ENCODE results near the gene INS. TPM values are rescaled to one million over a fixed set of nuclear protein-coding genes. Genes with fewer than 3 reads are reported as not detected.

The INS gene
- polyA plus RNA-seq, 12 donors: not detected

DNA sequence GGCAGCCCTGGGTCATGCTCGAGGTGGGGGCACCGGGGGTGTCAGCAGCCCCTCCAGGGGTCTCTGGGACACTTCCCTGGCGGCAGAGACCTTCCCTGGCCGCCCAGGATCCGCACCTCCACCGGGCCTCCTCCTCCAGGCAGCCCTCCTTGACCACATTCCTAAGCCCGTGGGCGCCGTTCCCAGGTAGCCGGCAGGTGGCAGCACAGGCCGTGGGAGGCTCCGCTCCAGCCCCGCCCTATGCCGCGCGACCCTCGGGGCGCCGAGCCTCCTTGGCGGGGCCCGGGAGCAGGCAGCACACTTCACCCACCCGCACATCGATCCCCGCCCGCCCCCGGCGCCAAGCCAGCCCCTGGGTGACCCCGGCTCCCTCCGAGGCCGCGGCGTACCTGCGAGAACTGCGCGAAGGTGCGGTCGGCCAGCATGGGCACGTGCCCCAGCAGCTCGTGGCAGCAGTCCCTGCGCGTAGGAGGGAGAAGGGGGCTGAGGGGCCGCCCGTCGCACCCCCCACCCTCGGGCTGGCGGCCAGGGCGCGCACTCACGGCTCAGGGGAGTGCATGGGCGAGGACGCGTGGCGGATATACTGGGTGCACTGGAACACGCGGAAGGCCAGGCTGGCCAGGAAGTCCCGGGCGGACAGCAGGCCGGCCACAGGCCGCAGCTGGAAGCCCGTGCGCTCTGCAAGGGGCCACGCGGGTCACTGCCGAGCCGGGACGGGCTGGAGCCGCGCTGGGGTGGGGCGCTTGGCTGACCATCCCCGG lies 5.3 kb upstream of the INS start:
- DNase-seq: no peak

DNA sequence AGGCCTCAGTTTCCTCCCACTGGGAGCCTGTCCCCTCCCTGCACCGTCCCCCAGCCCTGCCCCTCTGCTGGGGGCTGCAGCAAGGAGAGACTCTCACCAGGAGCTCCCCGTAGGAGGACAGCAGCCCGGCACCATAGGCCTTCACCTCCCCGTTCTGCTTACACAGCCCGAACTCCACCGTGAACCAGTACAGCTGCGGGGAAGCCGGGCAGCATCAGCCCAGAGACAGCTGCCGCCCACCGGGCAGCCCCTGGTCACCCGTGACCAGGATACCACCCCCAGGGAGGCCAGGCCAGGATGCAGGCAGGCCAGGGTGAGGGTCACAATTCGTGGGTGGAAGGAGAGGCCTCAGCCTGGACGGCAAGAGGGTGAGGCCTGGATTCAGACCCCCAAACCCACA lies 4.6 kb upstream of the INS start:
- no peak for DNase-seq

DNA sequence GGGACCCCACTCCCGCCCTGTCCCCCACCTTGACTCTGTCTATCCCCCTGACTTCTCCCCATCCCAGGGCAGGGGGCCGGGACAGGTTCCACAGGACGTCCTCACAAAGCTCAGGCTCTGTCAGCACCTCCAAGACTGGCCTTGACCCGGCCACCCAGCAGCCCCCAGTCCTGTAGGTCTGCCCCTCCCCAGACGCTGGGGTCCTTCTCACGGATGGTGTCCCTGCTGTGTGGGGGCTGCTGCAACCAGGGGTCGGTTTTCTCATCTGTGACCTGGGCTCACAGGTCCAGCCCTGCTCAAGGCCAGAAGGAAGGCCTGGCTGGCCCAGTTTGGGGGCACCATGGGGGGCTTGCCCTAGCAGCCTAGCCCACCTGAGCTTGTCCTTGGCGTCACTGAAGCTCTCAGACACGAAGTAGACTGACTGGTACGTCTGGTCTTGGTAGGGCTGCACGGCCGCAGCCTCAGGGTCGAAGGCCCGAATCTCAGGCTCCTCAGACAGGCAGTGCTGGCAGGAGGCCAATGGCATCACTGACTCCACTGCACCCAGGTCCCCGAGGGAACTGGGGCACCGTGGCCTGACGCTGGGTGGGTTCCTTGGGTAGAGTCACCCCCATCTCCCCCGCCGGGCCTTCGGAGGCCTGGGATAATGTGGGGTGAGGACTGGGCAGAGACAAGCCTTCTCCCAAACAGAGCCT lies 4.0 kb upstream of the INS start:
- no peak for DNase-seq

DNA sequence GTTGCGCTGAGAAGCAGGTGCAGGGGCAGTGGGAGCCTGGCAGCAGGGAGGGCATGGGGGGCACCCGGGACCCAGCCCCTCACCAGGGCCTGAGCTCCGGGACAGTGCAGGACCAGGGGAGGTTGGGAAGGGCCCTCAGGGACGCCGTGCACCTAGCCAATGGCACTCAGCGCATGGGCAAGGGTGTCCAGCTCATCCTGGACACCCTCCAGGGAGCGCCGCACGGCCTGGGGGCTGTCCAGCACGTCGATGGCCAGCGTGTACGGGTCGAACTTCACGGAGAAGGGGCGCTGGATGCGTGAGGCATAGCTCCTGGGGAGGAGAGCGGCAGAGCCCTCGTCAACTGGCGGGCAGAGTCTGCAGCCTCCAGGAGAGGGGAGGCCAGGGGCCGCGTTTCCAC lies 3.1 kb upstream of the INS start:
- no peak for DNase-seq

DNA sequence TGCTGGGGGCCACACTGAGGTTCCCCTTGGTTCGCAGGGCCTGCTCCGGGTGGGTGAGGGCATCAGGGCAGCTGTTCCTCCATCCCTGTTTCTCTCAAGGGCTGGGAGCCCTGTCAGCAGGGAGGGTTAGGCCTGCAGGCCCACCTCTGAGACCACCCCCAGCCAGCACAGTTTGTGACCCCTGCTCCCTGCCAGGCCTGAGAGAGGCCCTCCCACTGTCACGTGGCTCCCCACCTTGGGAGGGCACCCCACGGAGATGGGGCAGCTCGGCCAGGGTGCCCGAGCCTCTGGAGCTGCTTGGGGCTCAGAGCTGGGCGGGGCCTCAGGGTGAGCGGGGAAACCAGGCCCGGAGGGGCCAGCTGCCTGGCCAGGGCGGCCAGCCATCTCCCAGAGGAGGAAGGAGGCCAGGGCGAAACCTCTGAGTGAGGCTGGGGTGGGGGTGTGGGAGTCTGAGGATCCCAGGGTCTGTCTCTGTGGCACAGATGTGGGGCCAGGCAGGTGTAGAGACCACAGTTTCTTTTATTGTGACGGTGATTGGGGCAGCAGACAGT lies 2.5 kb upstream of the INS start:
- DNase-seq: no peak

DNA sequence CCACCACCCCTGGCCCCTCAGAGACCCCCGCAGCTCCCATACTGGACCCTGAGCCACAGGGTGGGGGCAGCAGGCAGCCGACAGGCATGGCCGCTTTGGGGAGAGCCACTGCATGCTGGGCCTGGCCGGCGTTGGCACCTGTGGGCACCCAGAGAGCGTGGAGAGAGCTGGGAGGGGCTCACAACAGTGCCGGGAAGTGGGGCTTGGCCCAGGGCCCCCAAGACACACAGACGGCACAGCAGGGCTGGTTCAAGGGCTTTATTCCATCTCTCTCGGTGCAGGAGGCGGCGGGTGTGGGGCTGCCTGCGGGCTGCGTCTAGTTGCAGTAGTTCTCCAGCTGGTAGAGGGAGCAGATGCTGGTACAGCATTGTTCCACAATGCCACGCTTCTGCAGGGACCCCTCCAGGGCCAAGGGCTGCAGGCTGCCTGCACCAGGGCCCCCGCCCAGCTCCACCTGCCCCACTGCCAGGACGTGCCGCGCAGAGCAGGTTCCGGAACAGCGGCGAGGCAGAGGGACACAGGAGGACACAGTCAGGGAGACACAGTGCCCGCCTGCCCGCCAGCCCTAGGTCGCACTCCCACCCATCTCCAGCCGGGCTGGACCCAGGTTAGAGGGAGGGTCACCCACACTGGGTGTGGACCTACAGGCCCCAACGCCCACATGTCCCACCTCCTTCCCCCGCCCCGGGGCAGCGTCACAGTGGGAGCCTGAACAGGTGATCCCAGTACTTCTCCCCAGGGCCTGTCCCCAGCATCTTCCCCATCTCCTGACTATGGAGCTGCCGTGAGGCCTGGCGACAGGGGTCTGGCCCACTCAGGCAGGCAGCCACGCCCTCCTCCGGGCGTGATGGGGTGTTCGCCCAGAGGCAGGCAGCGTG lies 1.2 kb downstream of the INS start:
- no peak for DNase-seq

DNA sequence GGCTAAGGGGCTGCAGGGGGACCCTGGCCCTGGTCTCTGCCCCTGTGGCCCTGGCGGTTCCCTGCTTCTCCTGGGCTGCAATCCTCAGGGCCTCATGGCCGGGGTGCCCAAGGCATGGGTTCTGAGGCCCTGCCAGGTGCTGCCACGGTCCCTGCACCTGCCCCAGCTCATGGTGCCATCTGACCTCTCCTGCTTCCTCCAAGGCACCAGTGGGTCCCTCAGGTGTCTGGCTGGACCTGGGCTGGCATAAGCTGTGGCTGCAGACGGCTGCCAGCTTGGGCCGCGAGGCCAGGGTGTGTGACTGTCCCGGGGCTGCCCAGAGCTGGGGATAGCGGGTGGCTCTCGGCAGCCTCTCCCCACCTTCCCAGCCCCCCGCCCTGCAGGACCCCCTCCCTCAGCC lies 2.0 kb downstream of the INS start:
- DNase-seq: no peak

DNA sequence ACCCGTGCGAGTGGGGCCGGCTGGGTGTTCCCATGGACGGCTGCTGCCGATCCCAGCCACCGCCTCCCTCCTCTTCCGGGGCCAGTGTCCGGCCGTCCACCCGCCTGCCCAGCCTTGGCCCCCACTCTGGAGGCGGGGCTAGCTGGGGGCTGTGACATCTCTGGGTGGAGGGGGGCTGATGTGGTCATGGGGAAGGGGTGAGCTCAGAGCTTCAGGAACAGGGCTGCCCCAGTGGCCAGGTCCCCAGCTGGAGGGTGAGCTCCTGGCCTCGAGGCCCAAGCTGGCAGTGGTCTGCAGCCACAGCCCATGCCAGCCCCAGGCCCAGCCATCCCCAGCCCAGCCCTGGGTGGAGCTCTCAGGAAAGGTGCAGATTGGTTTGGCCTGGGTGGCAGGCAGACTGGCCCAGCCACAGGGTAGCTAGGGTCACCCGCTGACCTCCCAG lies 2.7 kb downstream of the INS start:
- DNase-seq: no peak

DNA sequence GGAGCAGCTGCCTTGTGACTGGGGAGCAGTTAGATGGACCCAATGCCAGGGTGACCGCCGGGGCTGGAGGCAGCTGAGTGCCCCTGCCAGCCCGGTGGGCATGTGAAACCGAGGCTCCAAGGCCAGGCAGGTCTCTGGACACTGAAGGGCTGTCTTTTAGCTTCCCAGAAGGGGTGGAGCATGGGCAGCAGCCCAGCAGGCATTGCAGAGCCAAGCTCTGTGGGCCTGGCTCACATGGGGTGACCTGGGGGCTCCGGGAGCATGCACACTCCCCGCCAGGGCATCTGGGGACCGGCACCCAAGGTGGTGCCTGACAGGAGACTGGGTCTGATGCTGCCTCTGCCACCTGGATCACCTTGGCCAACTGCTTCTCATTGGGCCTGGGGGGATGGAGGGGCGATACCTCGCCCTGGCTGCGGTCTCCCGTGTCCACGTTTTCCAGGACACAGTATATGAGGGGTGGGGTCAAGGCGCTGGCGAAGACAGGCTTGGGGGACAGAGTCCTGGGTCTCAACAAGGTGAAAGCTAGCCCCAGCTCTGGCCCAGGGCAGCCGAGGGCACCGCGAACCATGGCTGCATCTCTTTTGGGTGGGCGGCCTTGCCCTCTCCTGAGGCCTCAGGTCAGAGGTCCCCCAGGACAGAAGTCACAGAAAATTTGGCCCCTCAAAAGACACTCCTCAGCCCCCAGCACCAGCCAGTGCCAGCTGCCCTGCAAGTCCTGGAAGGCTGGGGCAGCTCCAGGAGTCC lies 3.5 kb downstream of the INS start:
- DNase-seq: no peak

DNA sequence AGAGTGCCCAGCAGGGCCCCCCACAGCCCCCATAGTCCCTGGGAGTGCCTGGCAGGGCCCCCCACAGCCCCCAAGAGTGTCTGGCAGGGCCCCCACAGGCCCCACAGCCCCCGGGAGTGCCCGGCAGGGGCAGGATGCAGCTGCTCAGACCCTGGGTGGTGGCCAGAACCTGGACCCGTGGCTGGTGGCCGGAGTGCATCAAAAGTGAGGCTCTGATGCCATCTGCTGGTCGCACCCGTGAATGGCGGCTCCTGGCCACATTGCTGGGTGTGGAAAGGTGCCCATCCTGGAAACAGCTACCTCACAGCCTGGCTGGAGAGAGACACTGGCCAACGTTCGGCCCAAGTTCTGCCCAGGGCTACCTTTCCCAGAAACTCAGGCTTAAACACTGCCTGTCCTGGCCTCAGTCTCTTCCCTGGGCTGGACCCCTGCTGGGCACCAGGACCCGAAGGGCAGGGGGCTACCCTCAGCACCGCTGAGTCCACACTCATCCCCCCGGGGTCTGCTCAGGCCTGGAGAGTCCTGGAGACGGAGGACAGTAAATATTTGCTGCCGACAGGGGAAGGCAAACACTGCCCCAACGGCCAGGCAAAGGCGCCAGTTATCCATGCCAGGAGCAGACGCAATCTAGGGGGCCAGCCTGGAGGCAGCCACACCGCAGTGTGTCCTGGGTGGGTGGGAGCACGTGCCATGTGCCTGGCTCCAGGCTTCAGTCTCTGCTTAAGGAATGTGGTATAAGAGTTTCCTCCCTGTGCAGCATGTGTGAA lies 4.4 kb downstream of the INS start:
- no peak for DNase-seq

DNA sequence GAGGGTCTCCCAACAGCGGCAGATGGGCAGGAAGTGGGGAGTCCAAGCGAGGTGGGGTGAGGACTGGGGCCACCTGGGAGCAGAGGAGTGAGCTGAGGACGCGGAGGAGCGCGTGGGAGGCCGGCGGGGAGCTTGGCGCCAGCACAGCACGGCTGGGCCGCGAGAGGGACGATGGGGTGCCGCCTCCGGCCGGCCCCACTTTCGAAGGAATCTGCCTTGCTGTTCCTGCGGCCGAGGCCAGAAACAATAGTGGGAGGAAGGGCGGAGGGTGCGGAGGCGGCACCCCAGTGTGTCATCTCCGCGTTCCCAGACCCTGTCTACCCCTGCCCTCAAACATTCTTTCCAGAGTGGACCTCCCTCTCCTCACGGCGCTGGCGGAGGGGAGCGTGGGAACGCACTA lies 5.5 kb downstream of the INS start:
- no peak for DNase-seq

DNA sequence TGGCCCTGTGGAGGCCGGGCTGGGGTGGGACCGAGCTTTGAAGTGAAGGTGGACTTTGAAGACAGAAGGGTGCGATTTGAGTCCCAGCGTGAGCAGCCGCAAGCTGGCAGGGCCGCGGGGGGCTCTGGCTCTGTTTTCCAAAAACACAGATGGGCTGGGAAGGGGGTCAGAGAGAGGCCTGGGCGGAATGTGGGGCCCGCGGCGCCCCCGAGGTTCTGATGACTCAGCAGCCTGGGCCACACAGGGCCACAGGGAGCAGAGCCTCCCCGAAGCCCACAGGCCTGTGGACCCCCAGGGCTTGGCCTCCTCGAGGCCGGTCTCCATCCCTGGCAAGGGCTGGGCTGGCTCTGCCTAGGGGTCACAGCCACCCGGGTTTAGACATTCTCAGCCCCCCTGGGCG lies 6.1 kb downstream of the INS start:
- DNase-seq: no peak

DNA sequence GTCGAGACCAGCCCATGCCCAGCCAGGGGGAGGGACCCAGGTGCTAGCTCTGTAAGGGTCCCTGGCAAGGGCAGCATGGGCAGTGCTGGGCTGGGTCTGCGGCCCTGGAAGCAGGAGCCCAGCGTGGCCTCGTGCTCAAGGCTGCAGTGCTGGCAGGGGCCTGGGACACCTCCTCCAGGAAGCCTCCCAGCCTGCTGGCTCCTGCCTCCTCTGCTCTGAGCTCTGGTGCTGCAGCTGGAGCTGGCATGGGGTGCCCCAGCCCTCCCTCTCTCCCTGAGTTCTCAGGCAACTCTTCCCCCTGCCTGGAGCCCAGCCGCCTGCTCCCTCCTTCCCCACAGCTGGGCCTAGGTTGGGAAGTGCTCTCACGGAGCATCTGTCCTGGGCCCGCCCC lies 6.8 kb downstream of the INS start:
- DNase-seq: no peak

DNA sequence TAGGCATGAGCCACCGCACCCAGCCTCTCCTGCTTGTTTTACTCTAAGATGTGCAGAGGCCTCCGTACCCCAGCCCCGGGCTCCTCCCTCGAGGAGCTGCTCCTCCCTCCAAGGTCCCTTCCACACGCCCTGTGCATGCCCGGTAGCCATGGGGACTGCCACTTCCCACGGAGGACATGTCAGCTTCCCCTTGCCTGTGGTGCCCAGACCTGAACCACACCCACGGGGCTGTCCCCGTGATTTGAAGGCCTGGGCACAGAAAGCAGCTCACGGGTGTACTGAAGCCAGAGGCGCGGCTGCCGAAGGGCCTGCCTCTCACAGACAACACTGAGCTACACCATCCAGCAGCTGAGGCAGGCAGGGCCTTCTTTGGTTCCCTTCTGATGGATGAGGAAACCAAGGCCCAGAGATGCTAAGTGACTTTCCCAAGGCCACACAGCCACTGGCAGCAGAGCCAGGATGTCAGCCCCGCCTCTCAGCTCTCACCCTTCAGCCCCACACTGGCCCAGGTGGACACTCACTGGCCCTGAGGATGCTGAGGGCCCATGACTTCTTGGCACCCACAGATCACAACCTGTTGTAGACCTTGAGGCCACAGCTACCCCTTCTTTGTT lies 7.3 kb downstream of the INS start:
- no peak for DNase-seq

DNA sequence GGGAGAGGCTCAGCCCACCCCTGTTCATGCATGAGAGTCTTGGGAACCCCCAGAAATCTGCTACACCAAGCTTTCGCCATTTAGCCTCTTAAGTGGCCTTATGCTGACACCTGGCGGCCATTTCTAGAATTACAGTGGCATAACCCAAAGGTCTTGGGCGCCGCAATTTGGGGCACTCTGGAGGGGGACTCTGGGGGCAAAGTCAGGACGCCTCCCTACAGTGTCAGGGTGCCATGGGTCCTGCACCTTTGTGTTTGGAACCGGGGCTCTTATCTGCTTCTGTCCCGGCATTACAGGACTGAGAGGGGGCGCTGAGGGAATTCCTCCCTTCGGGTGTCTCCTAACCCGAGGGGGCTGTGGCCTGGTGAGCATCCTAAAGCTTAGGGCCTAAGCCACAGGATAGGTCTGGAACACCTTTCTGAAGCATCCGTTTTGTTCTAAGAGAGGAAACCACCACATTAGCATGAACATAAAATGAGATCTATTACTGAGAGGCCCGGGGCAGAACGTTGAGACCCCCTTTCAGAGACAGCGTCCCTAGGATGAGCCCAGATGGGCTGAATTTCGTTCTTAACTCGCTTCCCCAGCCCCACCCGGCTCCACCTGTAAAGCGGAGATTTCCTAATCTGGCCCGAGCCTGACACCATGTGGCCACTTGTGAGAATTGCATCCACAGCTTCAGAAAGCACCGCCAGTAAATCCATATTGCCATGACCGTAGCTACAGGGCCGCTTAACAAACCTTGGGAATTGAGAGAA lies 9.3 kb downstream of the INS start:
- DNase-seq: peak; percentile 81

DNA sequence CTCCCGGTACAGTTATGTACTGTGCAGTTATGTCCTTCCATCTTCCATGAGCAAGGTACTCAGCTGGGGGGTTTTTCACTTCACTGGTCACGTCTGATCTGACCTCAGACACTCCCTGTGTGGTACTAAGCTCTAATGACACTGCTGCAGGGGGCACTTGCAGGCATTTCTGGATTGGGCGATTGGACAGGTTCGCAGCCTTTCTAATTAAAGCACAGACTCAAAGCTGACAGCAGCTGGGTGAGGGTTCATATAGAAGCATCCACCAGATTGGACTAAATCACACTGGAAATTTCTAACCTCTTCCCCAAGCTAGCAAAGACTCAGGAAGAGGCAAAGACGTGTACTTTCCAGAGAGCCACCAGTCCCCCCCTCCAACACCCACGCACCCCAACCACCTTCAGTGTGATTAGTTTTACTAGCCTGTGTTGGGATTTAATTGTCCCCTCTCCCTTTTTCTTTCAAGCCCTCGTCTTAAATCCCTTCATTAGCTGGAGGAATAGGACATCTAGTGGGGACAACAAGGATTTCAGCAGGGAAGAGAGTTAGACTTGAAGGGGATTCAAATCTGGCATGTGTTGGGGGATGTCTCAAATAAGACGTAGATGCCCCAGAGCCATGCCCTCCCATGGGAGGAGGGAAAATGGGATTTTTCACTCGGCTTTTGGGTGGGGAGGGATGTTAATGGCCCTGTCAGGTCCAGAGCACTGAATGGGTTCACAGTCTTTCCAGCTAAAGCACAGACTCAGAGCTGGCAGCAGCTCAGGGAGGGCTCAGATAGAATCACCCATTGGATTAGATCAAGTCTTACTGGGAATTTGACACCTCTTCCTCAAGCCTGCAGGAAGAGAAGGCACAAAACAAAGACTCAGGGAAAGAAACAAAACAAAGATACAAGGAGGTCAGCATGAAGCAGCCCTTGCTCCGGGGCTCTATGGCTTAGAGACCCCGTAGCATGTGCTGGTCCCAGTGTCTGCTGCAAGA lies 10.9 kb downstream of the INS start:
- DNase-seq: no peak

DNA sequence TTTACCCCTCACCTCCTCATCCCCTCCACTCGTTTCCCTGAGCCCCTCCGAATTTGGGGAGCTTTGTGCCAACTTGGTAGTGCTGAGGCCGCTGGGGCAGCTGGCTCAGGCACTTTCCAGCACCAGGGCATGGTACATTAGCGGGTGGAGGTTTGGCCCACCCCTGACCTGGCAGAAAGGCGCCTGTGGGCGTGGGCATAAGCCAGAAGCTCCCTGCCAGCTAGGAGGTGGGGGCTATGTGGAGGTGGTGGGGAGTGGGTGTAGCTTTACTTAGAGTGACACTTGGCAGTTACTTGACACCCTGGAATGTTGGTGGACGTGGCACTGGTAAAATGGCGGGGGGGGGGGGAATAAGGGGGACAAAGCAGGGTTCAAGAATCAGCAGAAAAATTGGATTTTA lies 11.5 kb downstream of the INS start:
- DNase-seq: no peak

DNA sequence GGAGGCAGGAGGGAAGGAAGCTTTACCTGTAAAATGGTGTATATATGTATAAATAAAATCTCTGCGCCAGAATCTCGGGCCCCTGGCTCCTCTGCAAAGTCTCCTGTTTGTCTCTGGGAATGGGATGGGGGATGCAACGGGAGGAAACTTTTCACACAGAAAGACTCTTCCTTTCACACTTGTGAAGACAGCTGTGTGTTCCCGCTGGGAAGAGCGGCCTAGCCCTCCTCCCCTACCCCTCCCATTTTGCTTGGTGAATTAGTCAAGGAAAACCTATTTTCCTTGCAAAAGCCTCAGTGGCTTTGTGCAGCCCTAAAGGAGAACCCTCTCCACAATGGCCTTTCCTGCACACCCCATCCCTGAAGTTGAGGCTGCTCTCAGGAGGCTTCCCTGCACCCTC lies 12.4 kb downstream of the INS start:
- no peak for DNase-seq
